Hematopoietic multipotent progenitor cell treated with erythropoietin and hydrocortisone succinate and interleukin-3 and kit ligand, for 8 days (in vitro differentiated cells): ENCODE measurements around the gene NRXN3.

Experiments
- DNase-seq: peaks from one replicate; pipeline ENCODE4 v3.0.0-alpha.2; 2015

NRXN3 gene

GRCh38 chr14:79514700-79515099, 1344.5 kb downstream of the NRXN3 start:
- DNase-seq, result no peak

- DNase-seq, result no peak
These were observed 1345.0 kb downstream of the NRXN3 start for GRCh38 chr14:79515158-79515557.

GRCh38 chr14:79516009-79516408, 1345.8 kb downstream of the NRXN3 start:
- no peak for DNase-seq

GRCh38 chr14:79525416-79525815, 1355.2 kb downstream of the NRXN3 start:
- DNase-seq, result no peak

- no peak for DNase-seq
These were observed 1358.7 kb downstream of the NRXN3 start for GRCh38 chr14:79528828-79529416.

- no peak for DNase-seq
These were observed 1360.4 kb downstream of the NRXN3 start for GRCh38 chr14:79530555-79530954.

GRCh38 chr14:79534703-79535353, 1364.7 kb downstream of the NRXN3 start:
- DNase-seq, result no peak

GRCh38 chr14:79540394-79540793, 1370.2 kb downstream of the NRXN3 start:
- DNase-seq, result no peak

GRCh38 chr14:79542121-79542520, 1371.9 kb downstream of the NRXN3 start:
- no peak for DNase-seq

GRCh38 chr14:79543348-79543747, 1373.2 kb downstream of the NRXN3 start:
- no peak for DNase-seq

GRCh38 chr14:79543967-79544697, 1374.0 kb downstream of the NRXN3 start:
- no peak for DNase-seq

- DNase-seq, result no peak
These were observed 1374.5 kb downstream of the NRXN3 start for GRCh38 chr14:79544698-79545070.

- no peak for DNase-seq
These were observed 1378.7 kb downstream of the NRXN3 start for GRCh38 chr14:79548836-79549235.

GRCh38 chr14:79549515-79549914, 1379.3 kb downstream of the NRXN3 start:
- DNase-seq, result no peak

- no peak for DNase-seq
These were observed 1381.3 kb downstream of the NRXN3 start for GRCh38 chr14:79551523-79551922.

- no peak for DNase-seq
These were observed 1382.6 kb downstream of the NRXN3 start for GRCh38 chr14:79552778-79553177.

- no peak for DNase-seq
These were observed 1384.6 kb downstream of the NRXN3 start for GRCh38 chr14:79554816-79555215.

GRCh38 chr14:79555429-79555828, 1385.3 kb downstream of the NRXN3 start:
- DNase-seq, result no peak

GRCh38 chr14:79557309-79557708, 1387.1 kb downstream of the NRXN3 start:
- DNase-seq, result no peak

- DNase-seq, result no peak
These were observed 1392.0 kb downstream of the NRXN3 start for GRCh38 chr14:79562185-79562584.

- no peak for DNase-seq
These were observed 1394.2 kb downstream of the NRXN3 start for GRCh38 chr14:79564371-79564770.

GRCh38 chr14:79567306-79567705, 1397.1 kb downstream of the NRXN3 start:
- no peak for DNase-seq

GRCh38 chr14:79568594-79568993, 1398.4 kb downstream of the NRXN3 start:
- DNase-seq, result no peak

GRCh38 chr14:79569072-79569471, 1398.9 kb downstream of the NRXN3 start:
- no peak for DNase-seq
